Caco-2 (cell line): ENCODE results near the gene ZNF215. TPM values are rescaled to one million over a fixed set of nuclear protein-coding genes. Genes with fewer than 3 reads are reported as not detected.

Experiments used
- BruUV-seq: library from RNA; stranded (reverse); fragments of 400-500 nt; replicated peaks from 2 replicates; lab custom pipeline; 2021; lab: Mats Ljungman, UMichigan
- CTCF ChIA-PET: fragments of 300-600 bp; sonication (Branson Sonifier 250); formaldehyde crosslinking; loops from one replicate; lab custom pipeline; 2022; ENCODE audit warnings: antibody characterized with exemption; lab: Charles Lee
- POLR2A ChIA-PET: fragments of 300-600 bp; sonication (Branson Sonifier 250); formaldehyde crosslinking; loops from one replicate; lab custom pipeline; 2022; ENCODE audit warnings: antibody characterized with exemption; lab: Charles Lee
- DNase-seq, 2 experiments: peaks; one replicate each; pipeline versions ENCODE4 v3.0.0 to v3.0.0-alpha.2; 2020 to 2022
- H3K27me3 ChIP-seq: replicated peaks from 2 replicates; pipeline ENCODE4 v1.6.0; 2011; ENCODE audit warnings: low read length; ENCODE audit not compliant: control insufficient read depth, insufficient read depth
- H3K36me3 ChIP-seq: 2 replicates; pipeline ENCODE4 v1.5.1; 2011; ENCODE audit warnings: low read length; ENCODE audit not compliant: control insufficient read depth, insufficient read depth
- H3K4me1 ChIP-seq: fragments of 250-450 bp; sonication (Bioruptor Pico); 2 replicates; pipeline ENCODE4 v1.5.1; 2020; ENCODE audit warnings: mild to moderate bottlenecking
- H3K4me3 ChIP-seq: 2 replicates; pipeline ENCODE4 v1.5.1; 2011; ENCODE audit warnings: low read depth, mild to moderate bottlenecking, control low read depth, low read length
- H3K9me3 ChIP-seq: fragments of 250-450 bp; sonication (Bioruptor Pico); 2 replicates; pipeline ENCODE4 v1.5.1; 2020; ENCODE audit warnings: mild to moderate bottlenecking, moderate library complexity
- H3K27ac Mint-ChIP-seq: one replicate; pipeline ENCODE4 v1.8.0; 2022; ENCODE audit warnings: mixed read lengths; ENCODE audit not compliant: unreplicated experiment
- H3K27me3 Mint-ChIP-seq: one replicate; pipeline ENCODE4 v1.8.0; 2022; ENCODE audit warnings: mixed read lengths; ENCODE audit not compliant: insufficient read depth, unreplicated experiment
- H3K36me3 Mint-ChIP-seq: one replicate; pipeline ENCODE4 v1.8.0; 2022; ENCODE audit warnings: mild to moderate bottlenecking, mixed read lengths; ENCODE audit not compliant: insufficient read depth, unreplicated experiment
- H3K4me1 Mint-ChIP-seq: one replicate; pipeline ENCODE4 v1.8.0; 2022; ENCODE audit warnings: low read depth, mixed read lengths; ENCODE audit not compliant: unreplicated experiment
- H3K4me3 Mint-ChIP-seq: one replicate; pipeline ENCODE4 v1.8.0; 2022; ENCODE audit warnings: mild to moderate bottlenecking, moderate library complexity, mixed read lengths; ENCODE audit not compliant: unreplicated experiment
- H3K9me3 Mint-ChIP-seq: one replicate; pipeline ENCODE4 v1.8.0; 2022; ENCODE audit warnings: mixed read lengths; ENCODE audit not compliant: unreplicated experiment
- CTCF ChIP-seq, 2 experiments: fragments of 200-600 bp in 1 of 2; IDR thresholded peaks; 1 replicate in 1 of 2; 2 replicates in 1 of 2; pipeline versions ENCODE4 v1.5.1 to v1.8.0; 2011 to 2022; ENCODE audit warnings: antibody characterized with exemption in 1 of 2, control low read depth in 1 of 2, inconsistent platforms in 1 of 2, low read depth in 1 of 2, low read length in 1 of 2, mild to moderate bottlenecking in 1 of 2, moderate library complexity in 1 of 2; ENCODE audit not compliant: insufficient read depth in 1 of 2, severe bottlenecking in 1 of 2, unreplicated experiment in 1 of 2
- intact Hi-C: fragments of 100-400 bp; cut with micrococcal nuclease; formaldehyde crosslinking; loops from one replicate; pipeline ENCODE4 v1.10.0; 2022; ENCODE audit not compliant: unreplicated experiment
- total RNA-seq: library from RNA; stranded (reverse); gene quantifications from 2 replicates; pipeline ENCODE4 v1.2.3, GENCODE V29; 2022

The ZNF215 gene
- total RNA-seq, 1 experiment from 2014 or later, result not detected

- no TSS peak for BruUV-seq
- no peaks in the 10 kb centered on the region for H3K4me1 ChIP-seq
- Mint-ChIP-seq H3K9me3 (no peaks in the 10 kb centered on the region), H3K27ac (no peak overlapping the region), H3K4me3 (no peak overlapping the region), H3K36me3 (no peaks in the 10 kb centered on the region), H3K27me3 (peaks cover 17% of the 10 kb centered on the region), H3K4me1 (no peaks in the 10 kb centered on the region)
- ChIA-PET POLR2A (no interaction called here), CTCF (no interaction called here)
- no peaks in the 10 kb centered on the region for H3K27me3 ChIP-seq
- no peak for DNase-seq
- no peak for TF ChIP-seq CTCF (IDR thresholded peaks at IDR 0.05; ENCODE audit: insufficient read depth in 1 of 2, low read depth in 1 of 2, low read length in 1 of 2, severe bottlenecking in 1 of 2, unreplicated experiment in 1 of 2)
- no peak overlapping the region for H3K4me3 ChIP-seq
- intact Hi-C loops, result no loop called here
- no peaks in the 10 kb centered on the region for H3K9me3 ChIP-seq
- H3K36me3 ChIP-seq, result no peaks in the 10 kb centered on the region
These were observed 65.8 kb downstream of the ZNF215 start for GRCh38 chr11:6992026-6992425.

DNA sequence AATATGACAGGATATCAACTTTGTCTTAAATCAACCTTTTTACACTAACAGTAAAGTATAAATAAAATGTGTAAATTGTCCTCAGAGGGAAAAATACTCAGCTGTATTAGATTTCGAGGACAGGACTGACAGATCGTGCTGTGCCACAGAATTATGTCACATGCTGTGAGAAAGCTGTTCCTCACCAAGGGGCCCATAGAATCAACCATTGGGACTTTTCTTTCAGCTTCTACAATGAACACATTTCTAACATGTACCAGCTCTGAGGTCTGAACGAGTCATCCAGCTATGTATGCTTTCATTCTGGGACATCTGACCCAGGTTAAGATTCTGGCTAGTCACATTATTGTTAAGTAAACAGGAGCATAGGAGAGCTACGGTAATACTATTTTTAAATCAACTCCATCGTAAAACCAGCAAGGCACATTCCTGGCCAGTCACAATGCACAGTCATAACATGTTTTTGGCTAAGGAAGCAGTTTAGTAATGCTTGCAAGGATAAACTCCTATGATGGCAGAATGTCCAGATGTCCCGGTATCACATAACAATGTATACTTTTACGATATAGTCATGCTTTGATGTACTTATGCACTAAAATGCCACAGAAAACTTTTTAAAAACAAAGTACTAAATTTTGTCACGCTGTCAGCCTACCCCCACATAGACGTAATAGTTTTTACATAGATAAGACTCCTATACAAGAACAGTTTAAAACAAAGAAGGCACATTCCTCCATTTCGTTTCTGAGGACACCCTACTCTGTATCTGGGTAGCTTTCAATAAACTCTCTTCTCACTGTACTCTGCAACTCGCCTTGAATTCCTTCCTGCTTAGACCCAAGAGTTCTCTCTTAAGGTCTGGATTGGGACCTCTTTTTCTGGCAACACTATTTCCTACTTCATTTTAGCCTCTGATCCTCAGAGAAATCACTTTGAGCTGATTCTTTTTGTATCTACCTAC lies 66.5 kb downstream of the ZNF215 start:
- Mint-ChIP-seq H3K4me3 (no peak overlapping the region), H3K9me3 (no peaks in the 10 kb centered on the region), H3K4me1 (no peaks in the 10 kb centered on the region), H3K27ac (no peak overlapping the region), H3K36me3 (no peaks in the 10 kb centered on the region), H3K27me3 (peaks cover 17% of the 10 kb centered on the region)
- H3K27me3 ChIP-seq, result no peaks in the 10 kb centered on the region
- no peaks in the 10 kb centered on the region for H3K36me3 ChIP-seq
- intact Hi-C loops, result no loop called here
- POLR2A ChIA-PET, result no interaction called here
- H3K4me1 ChIP-seq, result no peaks in the 10 kb centered on the region
- H3K4me3 ChIP-seq, result no peak overlapping the region
- no TSS peak for BruUV-seq
- CTCF ChIA-PET, result no interaction called here
- TF ChIP-seq CTCF (IDR thresholded peaks at IDR 0.05; ENCODE audit: insufficient read depth in 1 of 2, low read depth in 1 of 2, low read length in 1 of 2, severe bottlenecking in 1 of 2, unreplicated experiment in 1 of 2), result no peak
- no peaks in the 10 kb centered on the region for H3K9me3 ChIP-seq
- no peak for DNase-seq

- Histone ChIP-seq H3K4me3 (no peak overlapping the region), H3K36me3 (no peaks in the 10 kb centered on the region), H3K4me1 (no peaks in the 10 kb centered on the region), H3K27me3 (no peaks in the 10 kb centered on the region), H3K9me3 (no peaks in the 10 kb centered on the region)
- H3K27ac Mint-ChIP-seq, result no peak overlapping the region
- peaks cover 24% of the 10 kb centered on the region for H3K27me3 Mint-ChIP-seq
- CTCF ChIA-PET, result interaction anchor here (0.8 kb wide), 1 partner anchor 241 kb away, joined by 4 read pairs; no protein-coding TSS in a partner anchor
- BruUV-seq, result no TSS peak
- POLR2A ChIA-PET, result no interaction called here
- intact Hi-C loops, result loop anchor here (5.0 kb wide), 1 partner anchor 183 kb away; no protein-coding TSS in a partner anchor
- H3K4me1 Mint-ChIP-seq, result no peaks in the 10 kb centered on the region
- no peaks in the 10 kb centered on the region for H3K36me3 Mint-ChIP-seq
- DNase-seq, result no peak
- no peaks in the 10 kb centered on the region for H3K9me3 Mint-ChIP-seq
- TF ChIP-seq CTCF (IDR thresholded peaks at IDR 0.05; ENCODE audit: insufficient read depth in 1 of 2, low read depth in 1 of 2, low read length in 1 of 2, severe bottlenecking in 1 of 2, unreplicated experiment in 1 of 2), result peak in 1 of 2 experiments; percentile 2
- H3K4me3 Mint-ChIP-seq, result no peak overlapping the region
These were observed 69.5 kb downstream of the ZNF215 start for GRCh38 chr11:6995703-6996102.
